Tibial artery (tissue), 4 donors: ENCODE measurements around the gene APIP.

ENCODE experiments used
- DNase-seq, 2 donors: peaks; one replicate each; pipeline ENCODE4 v3.0.0-alpha.2; 2019
- H3K27ac ChIP-seq, 2 donors: fragments of 200-600 bp; sonication (generic) in 1 of 2; 1 replicate in 1 of 2; 2 replicates in 1 of 2; pipeline ENCODE4 v1.5.1; 2018 to 2019; ENCODE audit warnings: mild to moderate bottlenecking in 1 of 2
- H3K27me3 ChIP-seq, 2 donors: fragments of 200-600 bp; sonication (generic) in 1 of 2; one replicate each; pipeline versions ENCODE4 v1.5.1 to v1.6.0; 2016 to 2019
- H3K36me3 ChIP-seq, 3 donors: fragments of 200-600 bp; sonication (generic) in 2 of 3; one replicate each; pipeline ENCODE4 v1.5.1; 2016 to 2019; ENCODE audit warnings: mild to moderate bottlenecking in 2 of 3
- H3K4me1 ChIP-seq, 4 donors: fragments of 200-600 bp; sonication (generic) in 2 of 4; 1 replicate in 3 of 4; 2 replicates in 1 of 4; pipeline ENCODE4 v1.5.1; 2016 to 2019
- H3K4me3 ChIP-seq, 2 donors: fragments of 200-600 bp; sonication (generic) in 1 of 2; 1 replicate in 1 of 2; 2 replicates in 1 of 2; pipeline ENCODE4 v1.5.1; 2018 to 2019; ENCODE audit warnings: mild to moderate bottlenecking in 2 of 2
- H3K9me3 ChIP-seq, 3 donors: fragments of 200-600 bp; sonication (generic) in 1 of 3; one replicate each; pipeline ENCODE4 v1.5.1; 2016 to 2019
- intact Hi-C: fragments of 100-400 bp; cut with DNase I; formaldehyde crosslinking; loops from one replicate; pipeline ENCODE4 v1.15.0; 2023; ENCODE audit warnings: low total_unique reads
- TF ChIP-seq, protein P1 (sequence below), 2 experiments: fragments of 200-600 bp in 1 of 2; fragments of 450-650 bp in 1 of 2; IDR thresholded peaks; one replicate each; pipeline ENCODE4 v1.5.1; 2017 to 2019; ENCODE audit warnings: antibody characterized with exemption in 2 of 2, mild to moderate bottlenecking in 1 of 2, moderate library complexity in 1 of 2

The APIP gene

GRCh38 chr11:34877375-34877975 lies 38.7 kb downstream of the APIP start:
- Histone ChIP-seq H3K4me3 (no peak overlapping the region), H3K27ac (no peak overlapping the region), H3K27me3 (no peaks in the 10 kb centered on the region), H3K9me3 (no peaks in the 10 kb centered on the region), H3K36me3 (peaks cover 11 to 21% (median 15%) of the 10 kb centered on the region in 3 donors), H3K4me1 (no peaks in the 10 kb centered on the region)
- TF ChIP-seq, protein P1, sequence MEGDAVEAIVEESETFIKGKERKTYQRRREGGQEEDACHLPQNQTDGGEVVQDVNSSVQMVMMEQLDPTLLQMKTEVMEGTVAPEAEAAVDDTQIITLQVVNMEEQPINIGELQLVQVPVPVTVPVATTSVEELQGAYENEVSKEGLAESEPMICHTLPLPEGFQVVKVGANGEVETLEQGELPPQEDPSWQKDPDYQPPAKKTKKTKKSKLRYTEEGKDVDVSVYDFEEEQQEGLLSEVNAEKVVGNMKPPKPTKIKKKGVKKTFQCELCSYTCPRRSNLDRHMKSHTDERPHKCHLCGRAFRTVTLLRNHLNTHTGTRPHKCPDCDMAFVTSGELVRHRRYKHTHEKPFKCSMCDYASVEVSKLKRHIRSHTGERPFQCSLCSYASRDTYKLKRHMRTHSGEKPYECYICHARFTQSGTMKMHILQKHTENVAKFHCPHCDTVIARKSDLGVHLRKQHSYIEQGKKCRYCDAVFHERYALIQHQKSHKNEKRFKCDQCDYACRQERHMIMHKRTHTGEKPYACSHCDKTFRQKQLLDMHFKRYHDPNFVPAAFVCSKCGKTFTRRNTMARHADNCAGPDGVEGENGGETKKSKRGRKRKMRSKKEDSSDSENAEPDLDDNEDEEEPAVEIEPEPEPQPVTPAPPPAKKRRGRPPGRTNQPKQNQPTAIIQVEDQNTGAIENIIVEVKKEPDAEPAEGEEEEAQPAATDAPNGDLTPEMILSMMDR (IDR thresholded peaks at IDR 0.05) = no peak
- intact Hi-C loops = no loop called here
- no peak for DNase-seq

DNA sequence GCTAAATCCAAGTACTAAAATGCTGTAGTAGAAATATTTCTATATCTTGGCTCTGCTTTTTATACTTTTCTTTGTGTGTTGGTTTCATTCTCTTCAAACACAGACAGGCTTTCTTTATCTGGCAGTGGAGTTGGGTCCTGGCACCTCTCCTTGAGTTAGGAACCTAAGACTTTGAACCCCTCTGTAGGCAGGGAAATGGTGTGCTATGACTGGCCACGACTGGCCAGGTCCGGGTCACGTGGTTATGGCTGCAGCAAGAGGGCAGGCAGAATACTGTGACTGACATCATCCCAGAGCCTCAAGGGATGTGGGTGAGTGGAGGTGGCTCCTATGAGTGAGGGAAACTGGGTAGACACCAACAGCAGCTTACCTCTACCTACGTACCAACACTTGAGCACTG lies 42.0 kb downstream of the APIP start:
- H3K27ac ChIP-seq = no peak overlapping the region
- H3K9me3 ChIP-seq = no peaks in the 10 kb centered on the region
- H3K27me3 ChIP-seq = no peaks in the 10 kb centered on the region
- no peak overlapping the region for H3K4me3 ChIP-seq
- H3K36me3 ChIP-seq = peaks cover 0 to 15% (median 7%) of the 10 kb centered on the region in 3 donors
- no peak for DNase-seq
- TF ChIP-seq, protein P1 (IDR thresholded peaks at IDR 0.05) = no peak
- intact Hi-C loops = no loop called here
- H3K4me1 ChIP-seq = no peaks in the 10 kb centered on the region

DNA sequence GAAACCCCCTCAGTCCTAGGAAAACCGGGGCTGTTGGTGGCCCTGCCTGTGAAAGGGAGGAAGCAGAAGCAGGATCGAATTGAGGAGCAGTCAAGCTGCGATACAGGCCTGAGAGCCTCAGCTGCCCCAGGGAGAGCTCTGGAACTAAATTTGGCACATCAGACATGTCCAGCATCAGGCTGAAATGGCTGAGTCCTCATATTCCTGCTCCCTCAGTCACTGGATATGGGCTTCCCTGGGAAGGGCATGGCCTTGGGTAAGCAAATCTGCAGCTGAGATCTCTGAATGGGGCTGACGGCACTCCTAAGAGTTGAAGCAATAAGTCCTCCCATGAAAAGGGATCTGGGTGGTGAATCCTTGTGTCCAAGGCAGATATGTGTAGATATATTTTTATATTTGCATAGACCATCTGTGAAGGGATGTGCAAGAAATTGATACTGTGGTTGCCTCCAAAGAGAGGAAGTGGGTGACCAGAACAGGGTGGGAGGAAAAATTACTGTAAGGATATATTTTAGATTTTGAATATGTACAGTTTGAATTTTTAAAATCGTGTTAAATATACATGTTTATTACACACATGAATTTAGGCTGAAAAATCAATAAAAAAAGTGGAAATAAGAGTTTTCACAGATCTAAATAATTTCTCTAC lies 45.5 kb downstream of the APIP start:
- TF ChIP-seq, protein P1 (IDR thresholded peaks at IDR 0.05) = no peak

GRCh38 chr11:34869425-34869824 lies 46.8 kb downstream of the APIP start:
- no peak overlapping the region for H3K27ac ChIP-seq
- no peaks in the 10 kb centered on the region for H3K4me1 ChIP-seq
- H3K4me3 ChIP-seq = no peak overlapping the region
- TF ChIP-seq, protein P1 (IDR thresholded peaks at IDR 0.05) = no peak
- no peak for DNase-seq
- intact Hi-C loops = no loop called here
- H3K36me3 ChIP-seq = peaks cover 0 to 6% (median 0%) of the 10 kb centered on the region in 3 donors
- H3K9me3 ChIP-seq = no peaks in the 10 kb centered on the region
- no peaks in the 10 kb centered on the region for H3K27me3 ChIP-seq

More for the DNA sequence above, 45.5 kb downstream of the APIP start:
- Histone ChIP-seq H3K36me3 (peaks cover 0 to 15% (median 7%) of the 10 kb centered on the region in 3 donors), H3K9me3 (no peaks in the 10 kb centered on the region), H3K4me1 (no peaks in the 10 kb centered on the region), H3K27me3 (no peaks in the 10 kb centered on the region), H3K4me3 (no peak overlapping the region), H3K27ac (no peak overlapping the region)
- no peak for DNase-seq
- intact Hi-C loops = no loop called here

- H3K4me3 ChIP-seq = no peak overlapping the region
- H3K27me3 ChIP-seq = no peaks in the 10 kb centered on the region
- TF ChIP-seq, protein P1 (IDR thresholded peaks at IDR 0.05) = no peak
- no peaks in the 10 kb centered on the region for H3K9me3 ChIP-seq
- peak in 1 of 2 donors; percentile 44 for DNase-seq
- intact Hi-C loops = no loop called here
- no peaks in the 10 kb centered on the region for H3K36me3 ChIP-seq
- H3K4me1 ChIP-seq = no peaks in the 10 kb centered on the region
- H3K27ac ChIP-seq = no peak overlapping the region
Measured at GRCh38 chr11:34866375-34866774, 49.8 kb downstream of the APIP start.
